HG02610 (cell line): ENCODE results near the gene ITPKB.
"Not testable (repeated sequence)": the region's sequence is repeated elsewhere in the genome, so short reads cannot be mapped to it uniquely, and the experiment has no call there.

Source experiments
- ATAC-seq: cut with Tn5 transposase; IDR thresholded peaks from one replicate; pipeline ENCODE4 v1.9.1; 2021; ENCODE audit warnings: mild to moderate bottlenecking, moderate library complexity; ENCODE audit not compliant: unreplicated experiment

The ITPKB gene

GRCh38 chr1:226761322-226761721 lies 22.2 kb upstream of the ITPKB start:
- no peak for ATAC-seq

- ATAC-seq, result no peak
Measured at GRCh38 chr1:226754793-226755533, 15.9 kb upstream of the ITPKB start.

GRCh38 chr1:226754097-226754496 lies 15.0 kb upstream of the ITPKB start:
- no peak for ATAC-seq

GRCh38 chr1:226751703-226752102 lies 12.6 kb upstream of the ITPKB start:
- ATAC-seq, result no peak

GRCh38 chr1:226751214-226751613 lies 12.1 kb upstream of the ITPKB start:
- no peak for ATAC-seq

GRCh38 chr1:226749467-226749866 lies 10.4 kb upstream of the ITPKB start:
- ATAC-seq, result no peak

GRCh38 chr1:226748306-226748705 lies 9.2 kb upstream of the ITPKB start:
- ATAC-seq, result no peak

GRCh38 chr1:226747519-226748263 lies 8.6 kb upstream of the ITPKB start:
- ATAC-seq, result not testable (repeated sequence)

GRCh38 chr1:226743259-226743658 lies 4.2 kb upstream of the ITPKB start:
- ATAC-seq, result no peak

GRCh38 chr1:226741009-226741408 lies 1.9 kb upstream of the ITPKB start:
- ATAC-seq, result no peak

- no peak for ATAC-seq
Measured at GRCh38 chr1:226739696-226740065, 599 bp upstream of the ITPKB start.

- peak; percentile 34 for ATAC-seq
Measured at GRCh38 chr1:226738421-226738994, 574 bp downstream of the ITPKB start.

- peak; percentile 15 for ATAC-seq
Measured at GRCh38 chr1:226737819-226738420, 1.2 kb downstream of the ITPKB start.

- peak; percentile 28 for ATAC-seq
Measured at GRCh38 chr1:226736908-226737818, 1.9 kb downstream of the ITPKB start.

- no peak for ATAC-seq
Measured at GRCh38 chr1:226736001-226736907, 2.8 kb downstream of the ITPKB start.

- no peak for ATAC-seq
Measured at GRCh38 chr1:226735576-226735975, 3.5 kb downstream of the ITPKB start.

GRCh38 chr1:226734611-226735153 lies 4.4 kb downstream of the ITPKB start:
- ATAC-seq, result no peak

- ATAC-seq, result no peak
Measured at GRCh38 chr1:226733876-226734275, 5.2 kb downstream of the ITPKB start.

GRCh38 chr1:226733304-226733703 lies 5.8 kb downstream of the ITPKB start:
- no peak for ATAC-seq
